Diencephalon (tissue), 1 donor: Measurements from ENCODE around the gene JADE2. TPM values are rescaled to one million over a fixed set of nuclear protein-coding genes. Genes with fewer than 3 reads are reported as not detected.

Source experiments
- small RNA-seq: library from RNA; depleted of rRNA; stranded (forward); fragments of <200 nt; gene quantifications from one replicate; pipeline ENCODE3, GENCODE V24; 2014
- total RNA-seq: library from RNA; depleted of rRNA; stranded (reverse); fragments of >200 nt; gene quantifications from one replicate; pipeline ENCODE4 v1.2.3, GENCODE V29; 2014

The JADE2 gene
- 5.8 TPM for total RNA-seq

GRCh38 chr5:134524826-134525682, at the start of gene JADE2:
TSS of gene JADE2 (plus strand) at chr5:134525670. CDS start at chr5:134535858, 10,188 bp downstream.

Small RNA genes within 50 kb of the gene (small RNA-seq; reads per million reads assigned to genes)
- gene RN7SL541P (not detected), gene RNU6-456P (not detected)

Other genes with a start within 250 kb of the JADE2 start
- gene CDKL3, start 158.5 kb upstream of the JADE2 start, total RNA-seq = 20.5 TPM
- 82.8 TPM for gene UBE2B, start 154.1 kb upstream of the JADE2 start, total RNA-seq
- gene CDKN2AIPNL, start 113.8 kb upstream of the JADE2 start, total RNA-seq = 60.0 TPM
- 48.4 TPM for gene SAR1B, start 107.2 kb downstream of the JADE2 start, total RNA-seq
- gene SEC24A, start 123.1 kb downstream of the JADE2 start, total RNA-seq = 26.1 TPM
- 61.8 TPM for gene CAMLG, start 212.9 kb downstream of the JADE2 start, total RNA-seq
- gene DDX46, start 233.1 kb downstream of the JADE2 start, total RNA-seq = 39.2 TPM